HG03175 (cell line): Measurements from ENCODE around the gene PTMA.
A peak's percentile ranks its signal among the peaks of the same experiment; 100 is the strongest.
"Not testable (repeated sequence)": the region's sequence is repeated elsewhere in the genome, so short reads cannot be mapped to it uniquely, and the experiment has no call there.

Source experiments
- ATAC-seq: cut with Tn5 transposase; IDR thresholded peaks from one replicate; pipeline ENCODE4 v1.9.1; 2021; ENCODE audit warnings: mild to moderate bottlenecking, moderate library complexity; ENCODE audit not compliant: unreplicated experiment

PTMA gene

DNA sequence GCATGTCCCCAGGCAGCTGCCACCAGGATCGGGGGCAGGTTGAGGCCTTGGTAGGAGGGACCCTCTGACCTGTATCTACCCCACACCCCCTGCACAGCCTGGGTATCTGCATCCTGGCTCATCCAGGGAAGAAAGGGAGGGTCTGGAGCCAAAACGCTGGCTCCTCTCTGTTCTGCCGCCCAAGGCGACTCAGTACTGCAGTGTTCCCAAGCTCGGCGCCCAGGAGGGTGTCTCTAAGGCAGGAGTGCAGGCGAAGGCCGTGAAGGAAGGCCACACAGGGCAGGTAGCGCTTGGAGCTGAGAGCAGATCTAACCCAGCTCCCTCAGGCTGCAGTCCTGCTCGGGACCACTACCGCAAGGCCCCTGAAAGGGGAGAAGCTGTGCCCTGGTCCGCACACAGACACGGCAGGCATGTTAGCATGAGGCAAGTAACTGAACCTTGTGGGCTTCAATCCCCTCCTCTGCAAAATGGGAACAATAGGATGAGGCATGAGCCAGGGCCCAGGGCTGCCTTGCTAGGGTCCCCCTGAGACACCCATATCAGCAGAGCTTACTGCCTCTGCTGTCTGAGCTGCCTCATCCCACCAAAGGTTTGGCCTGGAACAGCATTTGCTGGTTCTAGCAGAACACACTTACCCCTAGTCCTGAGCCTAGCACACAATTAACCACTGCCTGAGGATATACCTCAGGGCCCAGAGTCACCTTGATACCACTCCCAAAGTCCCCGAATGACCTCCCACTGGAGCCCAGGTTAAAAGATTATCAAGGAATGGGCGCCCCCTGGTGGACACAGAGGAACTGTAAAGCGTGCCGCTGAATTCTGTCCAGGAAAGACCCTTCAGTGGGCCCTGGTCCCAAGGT lies 6.5 kb downstream of the PTMA start:
- no peak for ATAC-seq

GRCh38 chr2:231715499-231715837 lies 7.1 kb downstream of the PTMA start:
- no peak for ATAC-seq

DNA sequence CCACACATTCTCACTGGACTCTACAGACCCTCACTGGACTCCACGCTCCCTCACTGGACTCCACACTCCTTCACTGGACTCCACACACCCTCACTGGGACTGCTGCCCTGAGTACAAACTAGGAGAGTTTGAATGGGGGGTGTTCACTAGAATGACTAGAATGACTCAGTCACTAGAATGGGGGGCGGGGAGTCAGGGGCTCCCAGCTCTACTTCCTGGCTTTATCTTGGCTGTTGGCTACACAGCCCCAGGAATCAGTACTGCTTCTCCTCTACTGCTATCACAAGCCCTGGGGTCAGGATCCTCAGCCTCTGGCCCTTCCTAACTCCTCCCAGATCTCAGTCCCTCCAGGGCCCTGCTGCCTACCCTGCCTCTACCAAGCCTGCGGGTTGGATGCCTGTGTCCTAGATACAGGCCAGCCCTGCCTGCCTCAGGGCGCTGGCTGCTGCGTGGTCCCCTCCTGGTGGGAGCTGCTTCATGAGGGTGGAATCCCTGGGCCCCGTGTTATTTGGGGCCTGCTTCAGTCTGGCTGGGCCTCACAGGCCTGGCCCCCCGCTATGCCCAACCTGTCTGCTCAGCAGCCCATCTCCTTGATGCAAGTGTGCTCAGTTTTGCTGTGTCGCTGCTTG lies 7.8 kb downstream of the PTMA start:
- ATAC-seq, result no peak

GRCh38 chr2:231716666-231717280 lies 8.4 kb downstream of the PTMA start:
- ATAC-seq, result no peak

DNA sequence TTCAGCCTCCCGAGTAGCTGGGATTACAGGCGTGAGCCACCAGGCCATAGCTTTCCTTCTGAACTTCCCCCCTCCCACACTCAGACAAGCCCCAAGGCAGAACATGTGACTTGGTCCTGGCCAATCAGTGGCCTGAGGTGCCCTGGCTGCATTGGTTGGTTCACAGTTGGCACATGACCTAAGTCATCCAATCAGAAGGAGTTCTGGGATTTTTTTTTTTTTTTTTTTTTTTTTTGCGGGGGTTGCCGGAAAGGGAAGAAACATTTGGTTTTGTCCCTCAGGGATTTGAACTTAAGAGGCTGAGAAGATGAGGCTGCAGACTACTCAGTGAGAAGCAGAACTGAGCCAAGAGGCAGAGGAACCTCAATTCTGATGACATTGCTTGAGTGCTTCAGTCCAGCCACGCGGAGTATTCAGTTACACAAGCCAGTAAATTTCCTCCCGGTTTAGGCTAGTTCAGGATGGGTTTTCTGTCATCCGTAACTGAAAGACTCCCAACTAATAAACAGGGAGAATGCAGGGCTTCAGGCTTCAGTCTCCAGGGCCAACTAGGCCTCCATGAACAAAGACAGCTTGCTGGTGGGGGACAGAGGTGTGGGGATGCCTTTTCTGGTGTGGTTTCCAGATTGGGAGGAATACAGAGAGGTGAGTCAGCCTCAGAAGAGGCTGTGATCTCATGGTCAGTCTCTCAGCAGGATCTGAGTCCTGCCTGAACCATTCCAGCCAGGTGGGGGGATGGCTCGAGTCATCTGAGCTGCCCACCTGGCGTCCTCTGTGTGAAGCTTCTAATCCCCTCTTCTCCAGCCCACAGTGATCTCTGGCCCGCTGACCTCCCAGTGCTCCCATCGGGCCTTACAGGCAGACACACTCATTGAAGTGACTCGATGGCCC lies 9.2 kb downstream of the PTMA start:
- ATAC-seq, result peak; percentile 50

DNA sequence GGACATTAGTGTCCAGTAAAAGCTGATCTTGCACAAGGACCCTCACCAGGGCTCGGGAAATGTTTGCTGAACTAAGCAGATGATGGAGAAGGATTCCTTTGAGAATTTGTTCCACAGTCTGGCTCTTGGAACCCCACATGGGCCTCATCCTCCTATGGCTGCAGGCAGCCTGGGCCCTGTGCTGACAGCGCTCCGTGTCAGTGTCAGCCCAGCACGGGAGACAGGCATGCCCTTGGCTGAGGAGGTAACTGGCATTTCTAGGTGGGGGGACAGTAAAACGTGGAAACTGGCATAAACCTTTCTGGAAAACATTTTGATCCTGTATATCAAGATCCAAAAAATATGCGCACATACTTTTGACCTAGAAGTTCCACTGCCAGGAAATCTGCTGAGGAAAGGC lies 10.5 kb downstream of the PTMA start:
- no peak for ATAC-seq

DNA sequence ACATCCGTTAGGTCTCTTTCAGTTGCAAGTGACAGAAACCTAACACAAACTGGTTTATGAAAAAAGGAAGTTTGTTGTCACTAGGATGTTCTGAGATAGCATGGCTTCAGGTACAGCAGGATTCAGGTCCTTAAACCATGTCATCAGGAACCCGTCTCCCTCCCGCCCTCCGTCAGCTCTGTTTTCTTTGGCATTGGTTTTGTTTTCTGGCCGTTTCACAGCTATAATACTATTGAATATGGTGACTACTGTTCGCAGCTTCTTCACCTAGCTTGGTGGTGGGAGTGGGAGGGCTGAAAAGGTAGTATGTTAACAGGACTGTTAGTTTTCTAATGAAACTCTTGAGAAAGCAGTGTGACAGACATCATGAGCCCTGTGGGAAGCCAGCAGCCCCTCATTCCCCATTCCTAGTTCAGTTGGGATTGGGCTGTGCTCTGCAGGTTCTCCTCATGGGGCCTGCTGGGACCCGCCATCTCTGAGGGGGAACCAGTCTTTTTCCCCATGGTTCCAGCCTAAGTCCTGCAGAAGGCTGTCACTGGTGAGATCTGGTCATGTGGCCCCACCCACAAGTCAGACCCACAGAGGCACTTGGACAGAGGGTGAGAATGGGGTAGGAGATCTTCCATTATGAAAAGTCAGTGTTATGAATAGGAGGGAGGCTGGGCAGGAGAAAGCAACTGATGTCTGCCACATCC lies 12.1 kb downstream of the PTMA start:
- ATAC-seq, result peak; percentile 7

DNA sequence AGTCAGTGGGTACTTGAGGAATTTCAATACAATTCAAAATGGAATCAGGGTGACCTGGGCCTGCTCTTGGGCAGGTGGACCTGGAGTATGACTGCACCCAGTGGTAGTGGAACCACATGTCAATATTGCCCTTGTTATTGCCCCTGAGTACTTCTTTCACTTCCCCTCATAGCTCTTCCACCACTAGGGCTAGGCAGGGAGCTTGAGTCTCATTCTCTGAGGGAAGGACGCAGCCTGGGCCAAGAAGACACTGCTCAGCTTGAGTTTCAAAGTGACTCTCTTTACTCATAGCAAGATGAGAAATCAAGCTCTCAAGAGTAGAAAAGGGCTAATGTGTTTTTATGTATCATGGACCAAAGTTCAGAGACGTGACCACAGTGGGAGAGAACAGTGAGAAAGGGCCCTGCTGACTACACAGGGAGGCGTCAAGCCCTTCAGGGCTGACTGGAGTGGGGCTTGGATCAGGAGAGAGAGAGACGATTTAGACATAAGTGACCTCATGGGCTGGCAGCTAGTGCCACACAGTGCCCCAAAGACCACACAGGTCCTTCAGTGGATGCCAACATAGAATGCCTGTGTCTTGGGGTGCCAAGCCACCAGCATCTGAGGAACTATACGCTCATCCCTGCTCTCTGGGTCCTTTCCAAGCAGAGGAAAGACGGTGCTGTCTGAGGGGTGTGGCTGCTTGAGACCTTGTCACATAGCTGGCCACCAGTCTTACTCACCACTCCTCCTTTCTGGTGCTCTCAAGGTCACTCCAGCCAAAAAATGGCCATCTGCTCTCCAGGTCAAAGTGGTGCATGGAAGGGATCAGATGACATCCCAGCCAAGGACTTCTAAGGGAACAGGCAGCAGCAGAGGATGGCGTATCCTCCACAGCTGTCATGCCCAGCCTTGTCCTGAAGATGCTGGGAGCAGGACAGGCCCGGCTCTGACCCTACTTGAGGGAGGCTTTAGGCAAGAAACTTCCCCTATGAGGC lies 13.0 kb downstream of the PTMA start:
- ATAC-seq, result peak; percentile 61

DNA sequence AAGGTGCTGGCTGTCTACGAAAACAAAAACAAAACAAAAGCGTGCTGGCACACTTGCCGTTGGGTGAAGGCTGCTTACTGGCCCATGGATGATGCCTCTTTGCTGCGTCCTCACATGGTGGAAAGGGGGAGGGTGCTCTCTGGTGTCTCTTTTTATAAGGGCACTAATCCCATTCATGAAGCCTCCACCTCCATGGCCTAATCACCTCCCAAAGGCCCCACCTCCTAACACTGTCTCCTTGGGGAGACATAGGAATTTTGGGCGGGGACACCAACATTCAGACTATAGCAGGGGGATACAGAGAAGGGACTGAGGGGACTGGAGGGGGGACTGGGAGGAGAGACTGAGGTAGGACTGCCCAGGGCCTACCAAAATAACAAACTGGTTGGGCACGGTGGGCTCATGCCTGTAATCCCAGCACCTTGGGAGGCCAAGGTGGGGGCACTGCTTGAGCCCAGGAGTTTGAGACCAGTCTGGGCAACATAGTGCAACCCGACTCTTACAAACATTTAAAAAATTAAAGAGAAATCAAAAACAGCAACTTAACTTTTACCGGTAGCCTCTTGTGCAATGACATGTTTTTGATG lies 14.5 kb downstream of the PTMA start:
- no peak for ATAC-seq

DNA sequence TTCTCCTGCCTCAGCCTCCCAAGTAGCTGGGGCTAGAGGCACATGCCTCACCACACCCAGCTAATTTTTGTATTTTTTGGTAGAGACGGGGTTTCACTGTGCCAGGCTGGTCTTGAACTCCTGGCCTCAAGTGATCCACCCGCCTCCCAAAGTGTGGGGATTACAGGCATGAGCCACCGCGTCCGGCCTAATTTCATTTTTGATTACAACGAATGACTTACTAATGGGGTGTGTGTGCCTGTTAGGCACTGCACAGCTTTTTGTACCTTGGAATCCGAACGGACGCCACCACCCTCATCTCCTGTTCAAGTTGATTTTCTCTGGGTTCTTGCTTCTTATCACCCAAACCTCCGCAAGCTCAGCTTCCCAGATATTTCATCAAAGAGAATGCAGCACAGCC lies 17.2 kb downstream of the PTMA start:
- no peak for ATAC-seq

- no peak for ATAC-seq
These were observed 18.0 kb downstream of the PTMA start for GRCh38 chr2:231726276-231726675.

- no peak for ATAC-seq
These were observed 19.3 kb downstream of the PTMA start for GRCh38 chr2:231727621-231728020.

GRCh38 chr2:231732604-231733003 lies 24.3 kb downstream of the PTMA start:
- no peak for ATAC-seq

GRCh38 chr2:231737761-231738160 lies 29.4 kb downstream of the PTMA start:
- no peak for ATAC-seq

DNA sequence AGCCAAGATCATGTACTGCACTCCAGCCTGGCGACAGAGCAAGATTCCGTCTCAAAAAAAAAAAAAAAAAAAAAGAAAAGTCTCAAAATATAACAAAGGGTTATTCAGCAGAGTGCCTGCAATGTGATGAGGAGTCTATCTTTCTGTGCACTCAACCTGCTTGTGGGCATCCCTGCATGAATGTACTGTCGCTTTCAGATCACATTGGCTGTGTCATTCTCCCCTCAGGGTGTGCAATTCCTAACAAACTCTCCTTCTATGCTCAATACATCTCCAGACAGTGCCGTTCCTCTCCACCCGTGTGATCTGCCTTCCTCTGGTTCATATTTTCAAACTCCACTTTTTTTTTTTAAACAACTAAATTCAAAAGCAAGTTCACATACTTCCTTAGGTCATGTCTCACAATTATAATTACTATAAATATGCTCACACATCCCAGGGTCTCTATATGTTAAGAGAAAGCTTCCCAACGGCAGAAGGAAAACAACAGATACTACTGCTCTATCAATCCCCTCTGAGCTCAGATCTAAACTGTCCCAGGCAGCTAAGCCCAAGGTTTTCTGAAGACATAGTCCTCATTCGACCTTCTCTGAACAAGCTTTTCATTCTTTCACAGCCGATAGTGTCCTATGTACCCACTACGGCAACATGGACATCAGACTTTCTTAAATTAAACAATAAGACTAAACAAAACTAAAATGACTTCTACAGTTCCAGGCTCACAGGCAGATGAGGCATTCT lies 35.2 kb downstream of the PTMA start:
- ATAC-seq, result no peak

DNA sequence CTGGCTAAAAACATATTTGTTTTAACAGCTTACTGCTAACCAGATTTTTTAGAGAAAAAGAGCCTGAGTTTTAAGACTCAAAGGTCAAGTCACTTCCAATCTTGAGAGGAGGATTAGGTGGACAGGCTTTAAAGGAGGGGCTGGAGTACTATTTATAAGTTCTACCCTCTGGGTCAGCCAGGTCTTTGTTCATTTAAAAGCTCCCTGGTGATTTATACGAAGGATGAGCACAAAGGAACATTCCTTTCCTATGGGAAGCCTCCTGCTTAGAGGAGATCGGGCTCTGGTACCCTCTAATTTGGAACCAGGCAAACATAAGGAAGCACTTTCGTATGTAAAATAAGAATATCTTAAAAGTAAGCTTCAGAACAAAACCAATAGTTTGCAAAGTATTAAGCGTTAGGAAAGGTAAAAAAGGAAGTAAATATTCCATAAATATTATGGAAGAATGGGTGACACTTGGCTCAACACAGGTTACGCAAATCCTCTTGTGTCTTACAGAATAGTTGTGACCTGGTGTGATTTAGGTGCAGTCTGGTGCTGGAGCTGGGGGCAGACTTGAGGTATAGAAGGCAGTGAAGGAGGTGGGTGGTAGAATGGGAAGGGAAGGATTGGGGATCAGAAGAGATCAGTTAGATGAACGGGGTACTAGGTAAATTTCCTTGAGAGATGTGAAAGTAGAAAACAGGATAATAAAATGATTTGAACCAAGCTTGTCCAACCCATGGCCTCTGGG lies 37.1 kb downstream of the PTMA start:
- ATAC-seq, result no peak

GRCh38 chr2:231748153-231748896 lies 40.0 kb downstream of the PTMA start:
- ATAC-seq, result not testable (repeated sequence)
